Measurements from ENCODE around the gene DIP2C.
"Not testable (repeated sequence)": the region's sequence is repeated elsewhere in the genome, so short reads cannot be mapped to it uniquely, and the experiment has no call there.

Gene DIP2C

DNA sequence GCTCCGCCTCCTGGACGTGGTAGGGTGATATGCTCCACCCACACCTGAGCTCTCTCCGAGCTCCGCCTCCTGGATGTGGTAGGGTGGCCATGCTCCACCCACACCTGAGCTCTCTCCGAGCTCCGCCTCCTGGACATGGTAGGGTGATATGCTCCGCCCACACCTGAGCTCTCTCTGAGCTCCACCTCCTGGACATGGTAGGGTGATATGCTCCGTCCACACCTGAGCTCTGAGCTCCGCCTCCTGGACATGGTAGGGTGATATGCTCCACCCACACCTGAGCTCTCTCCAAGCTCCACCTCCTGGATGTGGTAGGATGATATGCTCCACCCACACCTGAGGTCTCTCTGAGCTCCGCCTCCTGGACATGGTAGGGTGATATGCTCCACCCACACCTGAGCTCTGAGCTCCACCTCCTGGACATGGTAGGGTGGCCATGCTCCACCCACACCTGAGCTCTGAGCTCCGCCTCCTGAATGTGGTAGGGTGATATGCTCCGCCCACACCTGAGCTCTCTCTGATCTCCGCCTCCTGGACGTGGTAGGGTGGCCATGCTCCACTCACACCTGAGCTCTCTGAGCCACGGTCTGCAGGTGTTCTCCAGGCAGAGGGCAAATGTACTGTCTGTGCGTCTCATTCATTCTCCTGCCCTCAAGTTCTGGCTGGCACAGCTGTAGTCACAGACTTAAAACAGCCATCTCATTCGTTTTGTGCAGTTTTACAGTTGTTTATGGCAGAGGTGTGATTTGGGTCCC is 252.4 kb downstream of the DIP2C start:
- no peak for DNase-seq

- DNase-seq: no peak
Observed at GRCh38 chr10:436013-436697, 253.3 kb downstream of the DIP2C start.

DNA sequence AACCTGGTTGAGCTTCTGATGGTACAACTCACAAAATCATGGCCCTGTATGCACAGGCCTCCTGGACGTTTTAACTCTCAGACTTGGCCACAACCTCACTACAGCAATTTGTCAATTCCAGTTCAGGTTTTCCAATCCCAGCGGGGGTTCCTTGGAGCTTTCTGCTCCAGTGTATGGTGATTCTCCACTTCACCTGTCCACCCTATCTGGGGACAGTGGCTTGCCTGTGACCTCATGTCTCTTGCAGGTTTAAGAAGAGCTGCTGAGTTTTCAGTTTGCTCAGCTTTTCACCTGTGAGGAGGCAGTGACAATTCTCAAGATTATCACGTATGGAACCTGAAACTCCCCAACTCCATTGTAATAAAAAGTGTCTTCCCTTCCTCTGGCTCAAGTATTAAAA is 254.1 kb downstream of the DIP2C start:
- no peak for DNase-seq

DNA sequence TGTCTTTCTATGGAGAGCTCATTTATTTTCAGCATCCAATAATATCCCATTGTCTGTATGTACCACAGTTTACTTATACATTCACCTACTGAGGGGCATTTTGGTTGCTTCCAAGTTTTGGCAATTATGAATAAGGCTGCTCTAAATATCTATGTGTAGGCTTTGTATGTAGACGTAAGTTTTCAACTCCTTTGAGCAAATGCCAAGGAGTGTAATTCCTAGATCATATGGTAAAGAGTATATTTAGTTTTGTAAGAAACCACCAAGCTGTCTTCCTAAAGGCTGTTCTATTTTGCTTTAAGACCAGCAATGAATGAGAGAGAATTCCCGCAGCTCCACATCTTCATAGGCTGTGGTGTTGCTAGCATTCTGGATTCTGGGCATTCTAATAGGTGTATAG is 259.8 kb downstream of the DIP2C start:
- DNase-seq: no peak

DNA sequence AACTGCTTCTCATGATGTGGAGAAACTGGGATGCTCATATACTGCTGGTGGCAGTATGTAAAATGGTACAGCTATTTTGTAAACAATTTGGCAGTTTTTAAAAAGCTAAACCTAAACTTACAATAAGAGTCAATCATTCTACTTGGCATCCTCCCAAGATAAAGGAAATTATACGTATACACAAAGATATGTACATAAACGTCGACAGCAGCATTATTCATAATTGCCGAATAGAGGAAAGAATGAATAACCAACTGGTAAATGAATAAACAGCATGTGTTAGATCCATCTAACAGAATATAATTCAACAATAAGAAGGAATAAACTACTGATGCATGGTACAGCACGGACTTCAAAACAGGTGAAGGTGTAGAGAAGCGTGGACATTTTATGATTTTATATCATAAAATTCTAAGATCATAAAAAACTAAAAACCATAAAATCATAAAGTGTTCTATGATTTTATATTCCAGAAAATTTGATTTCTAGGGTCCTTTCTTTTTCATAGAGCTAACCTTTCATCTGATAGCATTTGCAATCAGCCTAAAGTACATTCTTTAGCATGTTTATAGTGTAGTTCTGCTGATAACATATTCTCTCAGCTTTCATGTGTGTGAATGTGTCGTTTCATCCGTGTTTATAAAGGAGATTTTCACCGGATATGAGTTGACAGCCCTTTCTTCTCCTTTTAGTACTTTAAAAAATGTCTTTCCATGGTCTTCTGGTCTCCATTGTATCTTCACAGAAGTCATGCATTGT is 261.5 kb downstream of the DIP2C start:
- no peak for DNase-seq

- DNase-seq: not testable (repeated sequence)
Observed at GRCh38 chr10:425365-425764, 264.1 kb downstream of the DIP2C start.

GRCh38 chr10:424724-425123 is 264.7 kb downstream of the DIP2C start:
- DNase-seq: not testable (repeated sequence)

- DNase-seq: peak in 1 of 14 donors; percentile 10
Observed at GRCh38 chr10:423178-423577, 266.3 kb downstream of the DIP2C start.

- DNase-seq: no peak
Observed at GRCh38 chr10:422675-423074, 266.8 kb downstream of the DIP2C start.

DNA sequence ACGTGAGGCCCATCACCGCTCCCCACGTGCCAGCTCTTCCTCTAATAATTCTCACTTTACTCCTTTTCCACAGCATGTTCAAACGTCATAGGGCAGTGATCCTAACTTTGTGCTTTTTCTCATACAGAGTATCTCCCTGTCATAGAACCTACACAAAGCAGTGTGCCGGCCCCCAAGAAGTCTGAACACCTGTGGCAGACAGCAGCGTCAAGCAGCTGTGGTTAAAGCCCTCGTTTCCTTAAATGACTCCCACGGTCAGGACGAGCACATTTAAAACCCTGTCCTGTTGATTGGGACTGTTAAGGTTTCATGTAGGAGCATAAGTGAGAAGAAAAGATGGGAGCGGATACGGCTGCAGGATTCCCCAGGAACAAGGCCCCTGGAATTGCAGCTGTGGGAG is 267.2 kb downstream of the DIP2C start:
- DNase-seq: no peak

GRCh38 chr10:421170-421569 is 268.3 kb downstream of the DIP2C start:
- no peak for DNase-seq

- peak in 1 of 14 donors; percentile 40 for DNase-seq
Observed at GRCh38 chr10:420154-421121, 269.0 kb downstream of the DIP2C start.

- DNase-seq: no peak
Observed at GRCh38 chr10:418894-419293, 270.6 kb downstream of the DIP2C start.

DNA sequence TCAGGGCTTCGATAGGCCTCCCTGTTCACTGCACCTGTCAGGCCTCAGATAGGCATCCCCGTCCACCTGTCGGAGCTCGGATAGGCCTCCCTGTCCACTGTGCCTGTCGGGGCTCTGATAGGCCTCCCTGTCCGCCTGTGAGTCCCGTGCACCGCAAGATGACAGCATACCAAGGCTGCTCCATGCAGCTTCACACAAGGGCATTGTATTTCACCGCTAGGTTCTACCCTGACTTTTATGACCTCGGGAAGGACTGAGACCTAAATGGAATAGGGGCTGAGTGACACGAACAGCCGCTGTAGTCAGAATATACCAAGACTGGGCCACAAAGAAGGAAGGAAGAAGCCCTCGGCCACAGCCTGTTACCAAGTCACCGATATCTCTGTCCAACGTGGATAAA is 271.2 kb downstream of the DIP2C start:
- DNase-seq: no peak

- no peak for DNase-seq
Observed at GRCh38 chr10:416091-416515, 273.4 kb downstream of the DIP2C start.

DNA sequence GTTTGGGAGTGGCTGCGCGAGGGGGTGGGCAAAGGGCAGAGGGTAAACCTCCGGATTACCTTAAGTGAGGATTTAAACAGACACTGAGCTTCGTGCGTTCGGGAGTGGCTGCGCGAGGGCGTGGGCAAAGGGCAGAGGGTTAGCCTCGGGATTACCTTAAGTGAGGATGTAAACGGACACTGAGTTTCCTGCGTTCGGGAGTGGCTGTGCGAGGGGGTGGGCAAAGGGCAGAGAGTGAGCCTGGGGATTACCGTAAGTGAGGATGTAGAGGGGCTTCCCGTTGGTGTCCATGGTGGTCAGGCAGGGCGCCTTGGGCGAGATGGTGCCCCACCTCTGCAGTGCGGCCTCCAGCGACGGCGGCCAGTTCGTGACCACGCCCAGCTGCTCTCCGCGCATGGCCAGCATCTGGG is 275.8 kb downstream of the DIP2C start:
- DNase-seq: no peak

DNA sequence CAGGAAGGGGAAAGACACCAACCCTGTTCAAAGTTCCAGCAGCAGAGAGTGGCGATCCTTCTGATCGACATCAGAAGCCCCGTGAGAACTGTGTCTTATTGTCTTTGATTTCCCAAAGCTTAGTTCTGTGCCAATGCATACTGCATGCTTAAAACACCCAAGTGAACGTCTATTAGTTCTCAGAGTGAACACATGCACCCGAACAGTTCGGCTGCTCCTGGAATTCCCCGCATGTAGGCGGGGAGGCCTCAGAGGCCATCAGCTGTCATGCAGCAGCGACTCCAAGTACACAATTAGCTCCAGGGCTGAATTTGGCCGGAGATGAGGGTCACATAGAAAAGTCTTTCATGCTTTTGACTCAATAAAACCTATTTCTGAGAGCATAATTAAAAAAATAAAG is 277.4 kb downstream of the DIP2C start:
- no peak for DNase-seq

DNA sequence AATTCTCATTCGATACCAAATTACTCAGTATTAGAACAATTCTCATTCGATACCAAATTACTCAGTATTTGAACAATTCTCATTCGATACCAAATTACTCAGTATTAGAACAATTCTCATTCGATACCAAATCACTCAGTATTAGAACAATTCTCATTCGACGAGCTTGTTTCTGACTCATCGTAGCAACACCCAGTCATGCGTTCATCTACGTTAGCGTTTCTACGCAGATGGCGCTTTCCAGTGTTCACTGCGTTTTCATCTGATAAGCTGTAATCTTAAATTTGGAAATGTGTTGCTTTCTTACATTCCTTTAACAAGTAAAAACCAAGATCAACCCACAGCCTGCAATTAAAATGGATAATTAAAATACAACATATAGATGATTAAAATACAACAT is 277.9 kb downstream of the DIP2C start:
- no peak for DNase-seq

GRCh38 chr10:409408-410040 is 279.9 kb downstream of the DIP2C start:
- no peak for DNase-seq

DNA sequence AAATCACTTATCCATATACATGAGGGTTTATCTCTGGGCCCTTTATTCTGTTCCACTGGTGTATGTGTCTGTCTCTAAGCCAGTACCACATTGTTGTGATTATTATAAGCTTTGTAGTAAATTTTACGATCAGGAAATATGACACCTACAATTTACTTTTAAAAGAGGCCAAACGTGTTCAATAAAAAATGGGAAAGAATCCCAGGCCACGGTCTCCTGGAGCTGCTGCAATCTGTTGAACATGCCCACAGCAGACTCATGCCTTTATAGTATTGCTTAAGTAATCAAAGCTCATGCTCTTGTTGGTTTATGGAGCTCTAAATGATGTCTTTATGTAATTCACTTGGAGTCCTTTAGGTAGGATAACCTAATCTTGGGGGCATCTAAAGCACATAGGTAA is 281.2 kb downstream of the DIP2C start:
- DNase-seq: peak in 1 of 14 donors; percentile 37

DNA sequence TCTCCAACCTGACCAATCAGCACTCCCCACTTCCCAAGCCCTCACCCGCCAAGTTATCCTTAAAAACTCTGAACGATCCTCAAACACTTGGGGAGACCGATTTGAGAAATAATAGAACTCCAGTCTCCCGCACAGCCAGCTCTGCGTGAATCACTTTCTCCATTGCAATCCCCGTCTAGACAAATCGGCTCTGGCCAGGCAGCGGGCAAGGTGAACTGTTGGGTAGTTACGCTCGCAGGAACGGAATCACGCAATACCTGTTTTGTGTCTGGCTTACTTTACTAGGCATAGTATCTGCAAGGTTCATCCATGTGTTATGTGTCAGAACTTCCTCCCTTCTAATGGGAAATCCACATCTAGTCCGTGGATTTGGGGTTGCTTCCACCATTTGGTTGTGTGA is 282.5 kb downstream of the DIP2C start:
- DNase-seq: no peak

DNA sequence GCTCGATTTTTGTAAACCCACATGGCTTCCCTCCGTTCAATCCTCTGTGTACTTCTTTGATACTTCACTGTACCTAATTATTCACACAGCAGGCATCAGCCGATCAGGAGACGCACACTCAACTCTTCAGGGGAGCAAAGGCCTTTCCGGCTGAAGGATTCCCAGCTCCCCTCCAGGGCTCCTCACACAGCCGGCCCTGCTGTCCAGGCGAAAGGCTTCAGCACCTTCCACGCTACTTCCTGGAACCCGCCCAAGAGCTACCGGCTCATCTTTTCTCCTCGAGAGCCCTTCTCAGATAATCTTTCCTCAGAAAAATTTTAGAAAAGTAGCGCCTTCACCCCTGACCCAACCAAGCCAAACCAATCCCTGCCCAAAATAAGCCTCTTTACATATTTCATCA is 283.8 kb downstream of the DIP2C start:
- no peak for DNase-seq

All from C1 segment of cervical spinal cord (tissue), 14 donors.